Ectodermal cell (in vitro differentiated cells): ENCODE measurements around the gene TMC6.

Source experiments
- H3K27ac ChIP-seq: 2 replicates; pipeline ENCODE4 v1.7.0; 2013; ENCODE audit warnings: mild to moderate bottlenecking, low read depth, low read length; ENCODE audit not compliant: insufficient read depth, poor library complexity, severe bottlenecking
- H3K27me3 ChIP-seq: 2 replicates; pipeline ENCODE4 v1.7.0; 2013; ENCODE audit warnings: mild to moderate bottlenecking, low read length; ENCODE audit not compliant: insufficient read depth, control insufficient read depth, poor library complexity, severe bottlenecking
- H3K36me3 ChIP-seq: one replicate; pipeline ENCODE4 v1.7.0; 2013; ENCODE audit warnings: low read length; ENCODE audit not compliant: control insufficient read depth, insufficient read depth
- H3K4me1 ChIP-seq: one replicate; pipeline ENCODE4 v1.7.0; 2013; ENCODE audit warnings: low read length; ENCODE audit not compliant: control insufficient read depth, insufficient read depth
- H3K4me3 ChIP-seq: 2 replicates; pipeline ENCODE4 v1.7.0; 2013; ENCODE audit warnings: low read depth, low read length, control low read depth; ENCODE audit not compliant: insufficient read depth
- H3K9me3 ChIP-seq: 2 replicates; pipeline ENCODE4 v1.7.0; 2013; ENCODE audit warnings: mild to moderate bottlenecking, low read length, moderate library complexity; ENCODE audit not compliant: control insufficient read depth
- WGBS, 2 experiments: methylation state at CpG; one replicate each; pipeline ENCODE4 v1.1.7; 2013; ENCODE audit warnings: missing lambda C conversion rate in 2 of 2; 5-methylcytosine and 5-hydroxymethylcytosine counted together

Gene TMC6

DNA sequence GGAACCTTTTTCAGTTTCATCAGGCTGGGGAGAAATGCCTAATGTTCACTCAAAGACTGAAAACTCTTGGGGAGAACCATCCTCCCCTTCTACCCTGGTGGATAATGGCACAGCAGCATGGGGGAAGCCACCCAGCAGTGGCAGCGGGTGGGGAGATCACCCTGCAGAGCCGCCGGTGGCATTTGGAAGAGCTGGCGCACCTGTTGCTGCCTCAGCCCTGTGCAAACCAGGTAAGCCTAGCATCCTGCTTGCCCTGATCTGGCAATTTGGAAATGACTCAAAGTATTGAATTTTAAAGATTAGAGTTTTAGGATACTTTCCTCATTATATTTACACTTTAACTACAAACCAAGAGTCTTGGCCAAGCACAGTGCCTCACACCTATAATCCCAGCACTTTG lies 63.8 kb downstream of the TMC6 start:
- H3K4me3 ChIP-seq, result no peak overlapping the region
- no peak overlapping the region for H3K27ac ChIP-seq
- H3K4me1 ChIP-seq, result no peaks in the 10 kb centered on the region
- no peaks in the 10 kb centered on the region for H3K27me3 ChIP-seq
- 96% methylated on average over 4 of the region's 4 CpGs for WGBS, 2 experiments
- peaks cover 18% of the 10 kb centered on the region for H3K36me3 ChIP-seq
- no peaks in the 10 kb centered on the region for H3K9me3 ChIP-seq

DNA sequence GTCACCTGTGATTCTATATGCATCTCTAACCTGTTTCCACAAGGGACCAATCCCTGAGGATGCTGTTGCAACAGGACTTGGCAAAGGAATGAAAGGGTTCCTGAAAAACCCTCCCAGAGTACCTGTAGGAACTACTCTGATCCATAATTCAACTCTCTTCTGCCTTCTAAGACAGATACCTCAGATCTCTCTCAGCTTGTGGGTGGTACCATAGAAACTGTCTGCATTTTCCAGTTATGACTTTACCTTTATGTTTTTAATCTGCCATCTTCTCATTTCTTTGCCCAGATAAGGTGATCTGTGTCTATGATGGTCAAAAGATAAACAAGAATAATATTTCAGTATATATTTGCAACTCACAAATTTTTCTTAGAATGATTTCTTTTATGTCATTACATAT lies 65.1 kb downstream of the TMC6 start:
- Histone ChIP-seq H3K4me1 (no peaks in the 10 kb centered on the region), H3K9me3 (no peaks in the 10 kb centered on the region), H3K27me3 (no peaks in the 10 kb centered on the region), H3K36me3 (peaks cover 11% of the 10 kb centered on the region), H3K27ac (no peak overlapping the region), H3K4me3 (no peak overlapping the region)

DNA sequence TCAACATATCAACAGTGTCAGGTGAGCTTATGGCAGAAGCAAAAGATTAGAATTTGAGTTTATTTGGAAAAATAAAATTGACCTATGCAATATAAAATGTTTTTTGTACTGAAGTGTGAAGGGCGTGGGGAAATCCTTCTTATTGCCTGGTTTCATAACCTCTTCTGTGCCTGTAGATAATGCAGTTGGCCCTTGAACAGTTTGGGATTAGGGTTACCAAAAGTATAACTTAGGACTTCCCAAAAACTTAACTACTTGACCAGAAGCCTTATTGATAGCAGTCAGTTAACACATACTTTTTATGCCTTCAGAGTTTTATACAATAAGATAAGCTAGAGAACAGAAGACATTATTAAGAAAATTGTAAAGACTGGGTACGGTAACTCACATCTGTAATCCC lies 66.0 kb downstream of the TMC6 start:
- H3K4me1 ChIP-seq, result no peaks in the 10 kb centered on the region
- H3K36me3 ChIP-seq, result peaks cover 6% of the 10 kb centered on the region
- H3K4me3 ChIP-seq, result no peak overlapping the region
- no peaks in the 10 kb centered on the region for H3K27me3 ChIP-seq
- WGBS, 2 experiments, result 97 to 100% methylated on average over 2 of the region's 2 CpGs
- no peaks in the 10 kb centered on the region for H3K9me3 ChIP-seq
- no peak overlapping the region for H3K27ac ChIP-seq
